Neural progenitor cell (in vitro differentiated cells): ENCODE data around the gene RPS24. TPM values are rescaled to one million over a fixed set of nuclear protein-coding genes. Genes with fewer than 3 reads are reported as not detected.

Experiments used
- DNase-seq: peaks from one replicate; pipeline ENCODE4 v3.0.0-alpha.2; 2016; ENCODE audit warnings: low spot score
- H2AFZ ChIP-seq: fragments of 200-600 bp; sonication (generic); replicated peaks from 2 replicates; pipeline ENCODE4 v1.6.1; 2016; ENCODE audit warnings: antibody characterized with exemption
- H3F3A ChIP-seq: fragments of 200-600 bp; sonication (generic); 2 replicates; pipeline ENCODE4 v1.6.1; 2016; ENCODE audit warnings: antibody characterized with exemption, low read depth
- H3K27ac ChIP-seq: fragments of 200-600 bp; sonication (generic); 2 replicates; pipeline ENCODE4 v1.5.1; 2016; ENCODE audit warnings: mild to moderate bottlenecking
- H3K27me3 ChIP-seq: fragments of 200-600 bp; sonication (generic); 2 replicates; pipeline ENCODE4 v1.6.1; 2016; ENCODE audit warnings: mild to moderate bottlenecking, moderate library complexity
- H3K36me3 ChIP-seq: fragments of 200-600 bp; sonication (generic); 2 replicates; pipeline ENCODE4 v1.5.1; 2016
- H3K4me1 ChIP-seq: fragments of 200-600 bp; sonication (generic); 2 replicates; pipeline ENCODE4 v1.6.1; 2016; ENCODE audit warnings: mixed run types
- H3K4me2 ChIP-seq: fragments of 200-600 bp; sonication (generic); 2 replicates; pipeline ENCODE4 v1.6.1; 2016
- H3K4me3 ChIP-seq: fragments of 200-600 bp; sonication (generic); 2 replicates; pipeline ENCODE4 v1.5.1; 2016
- H3K79me2 ChIP-seq: fragments of 200-600 bp; sonication (generic); 2 replicates; pipeline ENCODE4 v1.6.1; 2016; ENCODE audit warnings: low read depth
- H3K9ac ChIP-seq: fragments of 200-600 bp; sonication (generic); 2 replicates; pipeline ENCODE4 v1.6.1; 2016
- H3K9me3 ChIP-seq: fragments of 200-600 bp; sonication (generic); 2 replicates; pipeline ENCODE4 v1.5.1; 2016; ENCODE audit warnings: low read depth
- H4K20me1 ChIP-seq: fragments of 200-600 bp; sonication (generic); 2 replicates; pipeline ENCODE4 v1.6.1; 2016; ENCODE audit warnings: low read depth
- H3K27ac Mint-ChIP-seq: 3 replicates; pipeline ENCODE4 v1.8.0; 2021; ENCODE audit warnings: mixed read lengths
- H3K27me3 Mint-ChIP-seq: 2 replicates; pipeline ENCODE4 v1.8.0; 2022; ENCODE audit warnings: low read depth, mild to moderate bottlenecking, inconsistent platforms, moderate library complexity, mixed read lengths; ENCODE audit not compliant: insufficient read depth
- H3K36me3 Mint-ChIP-seq: 3 replicates; pipeline ENCODE4 v1.8.0; 2021; ENCODE audit warnings: mixed read lengths
- H3K4me1 Mint-ChIP-seq: 3 replicates; pipeline ENCODE4 v1.8.0; 2021; ENCODE audit warnings: mixed read lengths
- H3K4me3 Mint-ChIP-seq: 3 replicates; pipeline ENCODE4 v1.8.0; 2021; ENCODE audit warnings: mild to moderate bottlenecking, moderate library complexity, mixed read lengths
- H3K9me3 Mint-ChIP-seq: 3 replicates; pipeline ENCODE4 v1.8.0; 2020; ENCODE audit warnings: mixed read lengths
- CTCF ChIP-seq: fragments of 200-600 bp; sonication (generic); IDR thresholded peaks from 2 replicates; pipeline ENCODE4 v1.5.1; 2017; ENCODE audit warnings: antibody characterized with exemption, mild to moderate bottlenecking
- EZH2 ChIP-seq: fragments of 200-600 bp; sonication (generic); IDR thresholded peaks from 2 replicates; pipeline ENCODE4 v1.6.1; 2017; ENCODE audit warnings: antibody characterized with exemption, mild to moderate bottlenecking, moderate library complexity
- EZH2phosphoT487 ChIP-seq: fragments of 200-600 bp; sonication (generic); IDR thresholded peaks from 2 replicates; pipeline ENCODE4 v1.6.1; 2017; ENCODE audit warnings: antibody characterized with exemption
- total RNA-seq: library from RNA; depleted of rRNA; stranded (reverse); fragments of >200 nt; gene quantifications from 2 replicates; pipeline ENCODE4 v1.2.3, GENCODE V29; 2015; ENCODE audit warnings: low replicate concordance

RPS24 gene
- total RNA-seq, 1 donor from 2014 or later, result 5,646 TPM

- Mint-ChIP-seq H3K4me3 (no peak overlapping the region), H3K27me3 (no peaks in the 10 kb centered on the region), H3K4me1 (peaks cover 34% of the 10 kb centered on the region), H3K9me3 (no peaks in the 10 kb centered on the region), H3K36me3 (peaks cover 45% of the 10 kb centered on the region), H3K27ac (no peak overlapping the region)
- Histone ChIP-seq H2AFZ (no peak overlapping the region), H3F3A (peaks cover 76% of the 10 kb centered on the region), H3K79me2 (peaks cover 64% of the 10 kb centered on the region), H4K20me1 (peaks cover 85% of the 10 kb centered on the region), H3K4me2 (peak overlapping the region; percentile 99), H3K4me1 (peaks cover 41% of the 10 kb centered on the region), H3K27me3 (no peaks in the 10 kb centered on the region), H3K27ac (no peak overlapping the region), H3K4me3 (no peak overlapping the region), H3K9me3 (no peaks in the 10 kb centered on the region), H3K36me3 (peaks cover 41% of the 10 kb centered on the region), H3K9ac (no peak overlapping the region)
- no peak for DNase-seq
- TF ChIP-seq CTCF, result no peak
- no peak for TF ChIP-seq EZH2phosphoT487
- TF ChIP-seq EZH2, result no peak
These were observed 6.1 kb downstream of the RPS24 start for GRCh38 chr10:78039743-78040142.

GRCh38 chr10:78041170-78042057, 7.8 kb downstream of the RPS24 start:
- Mint-ChIP-seq H3K4me1 (peaks cover 19% of the 10 kb centered on the region), H3K27me3 (no peaks in the 10 kb centered on the region), H3K9me3 (no peaks in the 10 kb centered on the region), H3K4me3 (no peak overlapping the region), H3K27ac (no peak overlapping the region), H3K36me3 (peaks cover 37% of the 10 kb centered on the region)
- Histone ChIP-seq H3K27ac (peak overlapping the region; percentile 25), H3K9ac (no peak overlapping the region), H3K36me3 (peaks cover 28% of the 10 kb centered on the region), H4K20me1 (peaks cover 68% of the 10 kb centered on the region), H3K27me3 (no peaks in the 10 kb centered on the region), H3K4me3 (no peak overlapping the region), H3K79me2 (peaks cover 47% of the 10 kb centered on the region), H3K4me1 (peaks cover 26% of the 10 kb centered on the region), H2AFZ (no peak overlapping the region), H3F3A (peaks cover 67% of the 10 kb centered on the region), H3K4me2 (no peak overlapping the region), H3K9me3 (no peaks in the 10 kb centered on the region)
- DNase-seq, result no peak
- TF ChIP-seq EZH2 (no peak), CTCF (no peak), EZH2phosphoT487 (no peak)

GRCh38 chr10:78042058-78042751, 8.5 kb downstream of the RPS24 start:
- H3K4me1 ChIP-seq, result peaks cover 18% of the 10 kb centered on the region
- no peak overlapping the region for H3K4me2 ChIP-seq
- no peak overlapping the region for H3K4me3 ChIP-seq
- H3K27ac Mint-ChIP-seq, result no peak overlapping the region
- H3K27ac ChIP-seq, result peak overlapping the region; percentile 41
- H3K27me3 Mint-ChIP-seq, result no peaks in the 10 kb centered on the region
- H4K20me1 ChIP-seq, result peaks cover 60% of the 10 kb centered on the region
- no peak for TF ChIP-seq EZH2phosphoT487
- TF ChIP-seq EZH2, result no peak
- TF ChIP-seq CTCF, result no peak
- H3K9me3 Mint-ChIP-seq, result no peaks in the 10 kb centered on the region
- H2AFZ ChIP-seq, result no peak overlapping the region
- no peak overlapping the region for H3K4me3 Mint-ChIP-seq
- H3K9ac ChIP-seq, result no peak overlapping the region
- peaks cover 30% of the 10 kb centered on the region for H3K36me3 Mint-ChIP-seq
- H3F3A ChIP-seq, result peaks cover 59% of the 10 kb centered on the region
- H3K4me1 Mint-ChIP-seq, result peaks cover 14% of the 10 kb centered on the region
- no peak for DNase-seq
- peaks cover 22% of the 10 kb centered on the region for H3K36me3 ChIP-seq
- H3K27me3 ChIP-seq, result no peaks in the 10 kb centered on the region
- H3K9me3 ChIP-seq, result no peaks in the 10 kb centered on the region
- peaks cover 39% of the 10 kb centered on the region for H3K79me2 ChIP-seq
